ENCODE results near the gene EPS8L2. TPM values are rescaled to one million over a fixed set of nuclear protein-coding genes. Genes with fewer than 3 reads are reported as not detected.

EPS8L2 gene
- polyA plus RNA-seq, 3 donors = 128 to 189 (median 150) TPM

DNA sequence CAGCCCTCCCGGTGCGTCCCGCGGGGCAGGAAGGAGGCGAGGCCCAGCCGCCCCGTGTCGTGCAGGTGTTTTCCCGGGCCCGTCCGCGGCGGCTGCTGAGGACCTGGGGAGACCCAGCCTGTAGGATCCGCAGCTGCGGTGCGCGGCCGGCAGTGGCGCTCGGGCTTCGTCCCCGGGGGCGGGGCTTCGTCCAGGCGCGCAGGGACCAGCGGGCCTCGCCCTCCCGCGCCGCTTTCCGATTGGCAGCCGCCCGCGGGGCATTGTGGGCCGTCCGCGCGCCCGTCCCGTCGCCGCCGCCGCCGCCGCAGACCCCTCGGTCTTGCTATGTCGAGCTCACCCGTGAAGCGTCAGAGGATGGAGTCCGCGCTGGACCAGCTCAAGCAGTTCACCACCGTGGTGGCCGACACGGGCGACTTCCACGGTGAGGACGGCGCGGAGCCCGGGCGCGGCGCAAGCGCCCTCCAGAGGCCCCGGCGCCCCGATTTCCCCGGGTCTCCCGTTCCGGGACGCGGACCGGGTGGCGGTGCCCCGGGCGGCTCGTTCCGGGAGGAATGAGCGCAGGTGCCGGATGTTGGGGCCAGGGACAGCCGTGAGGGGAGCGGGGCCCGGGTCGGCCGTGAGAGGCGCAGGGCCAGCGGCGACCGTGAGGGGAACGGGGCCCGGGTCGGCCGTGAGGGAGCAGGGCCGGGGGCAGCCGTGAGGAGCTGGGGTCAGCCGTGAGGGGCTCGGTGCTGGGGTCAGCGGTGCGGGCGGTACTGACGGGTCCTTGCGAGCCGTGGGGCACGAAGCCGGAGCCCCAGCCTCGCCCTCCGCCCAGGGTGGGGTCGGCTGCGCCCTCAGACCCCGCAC lies 41.4 kb downstream of the EPS8L2 start, which contains the start of gene TALDO1:
Gene TALDO1 (plus strand): TSS at position 307 of the 849 bp plus-strand sequence. CDS start 18 bp downstream, at position 325.
- DNase-seq = peak; percentile 90

DNA sequence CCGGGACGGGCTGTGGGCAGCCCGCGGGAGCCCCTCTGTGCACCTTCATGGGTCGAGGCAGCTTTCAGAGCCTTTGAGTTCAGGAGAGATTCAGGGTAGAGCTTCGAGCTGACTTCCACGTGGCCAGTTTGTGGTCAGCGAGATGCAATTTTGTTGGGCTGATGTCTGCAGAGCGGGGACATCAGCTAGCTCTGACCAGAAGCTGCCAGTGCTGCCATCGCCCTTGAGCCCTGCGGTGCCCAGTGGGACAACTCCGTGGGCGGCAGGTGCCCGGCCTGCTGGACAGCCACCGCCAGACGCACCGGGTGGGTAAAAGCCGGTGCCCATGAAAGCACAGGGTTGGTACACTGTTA lies 42.0 kb downstream of the EPS8L2 start:
- DNase-seq = no peak

DNA sequence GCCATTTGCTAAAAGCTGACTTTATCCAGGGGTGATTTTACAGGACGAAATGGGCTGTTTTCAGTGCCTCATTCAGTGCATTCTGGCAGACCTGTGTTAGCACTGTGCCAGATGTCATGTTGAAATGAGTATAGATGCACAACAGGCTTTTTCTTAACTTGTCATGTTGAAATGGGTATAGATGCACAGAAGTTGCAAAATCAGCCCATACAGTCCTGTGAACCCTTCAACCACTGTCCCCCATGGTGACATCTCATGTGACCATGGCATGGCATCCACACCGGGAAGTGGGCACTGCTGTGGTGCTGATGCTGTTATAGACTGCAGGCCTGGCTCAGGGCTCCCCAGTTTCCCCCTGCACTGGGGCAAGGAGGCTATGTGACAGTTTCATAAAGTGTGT lies 43.7 kb downstream of the EPS8L2 start:
- no peak for DNase-seq

DNA sequence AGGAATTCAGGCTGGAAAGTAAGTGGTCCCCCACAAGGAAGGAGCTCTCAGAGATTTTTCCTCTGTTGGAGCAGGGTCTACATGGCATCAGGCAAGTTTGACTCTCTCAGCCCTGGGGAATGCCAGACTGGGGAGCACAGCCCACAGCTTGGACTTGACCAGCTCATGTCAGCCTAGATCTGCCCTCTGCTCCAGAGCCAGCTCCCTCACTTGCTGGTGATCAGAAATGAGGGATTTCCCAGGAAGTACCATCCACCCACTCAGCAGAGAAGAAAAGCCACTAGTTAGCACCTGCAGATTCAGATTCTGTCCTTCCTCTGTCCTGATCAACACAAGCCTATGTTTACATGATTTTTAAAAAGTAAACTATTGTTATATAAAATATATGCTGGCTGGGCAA lies 54.2 kb downstream of the EPS8L2 start:
- DNase-seq = no peak

DNA sequence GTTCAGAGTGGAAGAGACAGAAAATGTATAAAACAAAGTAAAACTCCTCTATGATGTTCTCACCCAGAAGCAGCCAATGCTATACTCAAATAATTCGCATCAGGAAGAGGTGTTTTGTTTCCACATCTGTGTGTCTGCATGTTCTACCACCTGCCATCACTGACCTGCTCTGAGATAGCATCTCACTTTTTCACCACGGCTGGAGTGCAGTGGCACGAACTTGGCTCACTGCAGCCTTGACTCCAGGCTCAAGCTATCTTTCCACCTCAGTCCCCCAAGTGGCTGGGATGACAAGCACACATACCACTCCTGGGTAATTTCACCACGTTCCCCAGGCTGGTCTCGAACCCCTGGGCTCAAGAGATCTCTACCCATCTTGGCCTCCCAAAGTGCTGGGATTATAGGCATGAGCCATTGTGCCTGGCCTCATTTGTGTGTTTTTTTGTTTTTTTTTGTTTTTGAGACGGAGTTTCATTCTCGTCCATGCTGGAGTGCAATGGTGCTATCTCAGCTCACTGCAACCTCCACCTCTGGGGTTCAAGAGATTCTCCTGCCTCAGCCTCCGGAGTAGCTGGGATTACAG lies 55.6 kb downstream of the EPS8L2 start:
- DNase-seq = no peak

DNA sequence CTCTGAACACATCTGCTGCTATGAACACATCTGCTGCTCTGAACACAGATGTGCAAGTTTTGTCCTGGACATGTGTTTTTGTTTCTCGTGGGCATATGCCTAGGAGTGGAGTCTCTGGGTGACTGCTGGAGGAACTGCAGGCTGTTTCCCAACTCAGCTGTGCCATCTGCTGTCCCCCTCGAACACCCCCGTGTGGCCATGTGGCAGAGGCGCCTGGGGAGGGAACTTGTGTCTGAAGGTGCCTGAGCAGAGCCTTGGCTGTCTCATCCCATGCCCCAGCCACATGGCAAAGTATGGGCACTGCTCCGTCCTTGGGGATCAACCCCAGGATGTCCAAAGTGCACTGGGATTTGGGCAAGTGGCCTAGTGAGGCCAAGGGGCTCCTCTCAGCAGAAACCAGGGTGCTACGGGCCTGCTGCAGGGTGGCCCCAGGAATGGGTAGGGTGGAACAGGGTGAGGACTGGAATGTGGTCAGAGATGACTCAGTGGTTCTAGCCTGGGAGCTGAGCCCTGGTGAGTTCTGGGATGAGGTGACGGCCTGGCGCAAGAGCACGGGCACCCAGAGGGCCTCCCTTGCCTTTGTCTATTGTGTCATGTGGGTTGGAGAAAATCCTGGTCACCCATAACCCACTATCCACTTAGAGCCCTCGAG lies 56.5 kb downstream of the EPS8L2 start:
- no peak for DNase-seq

DNA sequence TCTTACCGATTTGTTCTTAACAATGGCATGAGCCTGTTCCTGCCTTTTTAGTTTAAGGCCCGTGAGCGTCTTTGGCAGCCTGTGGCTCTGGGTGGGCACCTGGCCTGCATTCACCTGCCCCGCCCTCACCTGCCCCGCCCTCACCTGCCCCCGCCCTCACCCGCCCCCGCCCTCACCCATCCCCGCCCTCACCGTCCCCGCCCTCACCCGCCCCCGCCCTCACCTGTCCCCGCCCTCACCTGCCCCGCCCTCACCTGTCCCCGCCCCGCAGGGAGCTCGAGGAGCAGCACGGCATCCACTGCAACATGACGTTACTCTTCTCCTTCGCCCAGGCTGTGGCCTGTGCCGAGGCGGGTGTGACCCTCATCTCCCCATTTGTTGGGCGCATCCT lies 57.0 kb downstream of the EPS8L2 start:
- no peak for DNase-seq

DNA sequence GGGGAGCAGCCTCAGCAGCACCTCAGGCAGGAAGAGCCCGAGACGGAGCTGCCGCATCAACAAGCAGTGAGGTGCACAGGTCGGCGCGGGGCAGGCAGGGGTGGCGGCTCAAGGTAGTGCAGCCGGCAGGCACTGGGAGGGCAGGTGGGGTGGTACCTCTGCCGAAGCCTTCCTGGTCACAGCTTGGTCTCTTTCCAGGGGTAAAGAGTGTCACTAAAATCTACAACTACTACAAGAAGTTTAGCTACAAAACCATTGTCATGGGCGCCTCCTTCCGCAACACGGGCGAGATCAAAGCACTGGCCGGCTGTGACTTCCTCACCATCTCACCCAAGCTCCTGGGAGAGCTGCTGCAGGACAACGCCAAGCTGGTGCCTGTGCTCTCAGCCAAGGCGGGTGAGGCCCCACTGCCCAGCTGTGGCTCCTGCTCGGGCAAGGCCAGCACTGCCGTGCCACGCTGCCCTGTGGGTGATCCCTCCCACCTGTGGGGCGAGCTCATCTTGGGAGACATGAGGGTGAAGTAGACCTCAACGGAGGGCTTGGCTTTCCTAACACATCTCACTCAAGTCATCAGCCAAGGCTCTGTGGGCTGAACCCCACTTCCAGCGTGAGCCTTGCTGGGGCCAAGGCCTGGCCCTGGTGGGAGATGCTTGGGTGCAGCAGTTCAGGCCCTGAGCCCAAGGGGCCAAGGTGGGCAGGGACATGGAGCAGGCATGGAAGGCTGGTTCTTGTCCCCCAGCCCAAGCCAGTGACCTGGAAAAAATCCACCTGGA lies 57.7 kb downstream of the EPS8L2 start:
- DNase-seq = no peak

DNA sequence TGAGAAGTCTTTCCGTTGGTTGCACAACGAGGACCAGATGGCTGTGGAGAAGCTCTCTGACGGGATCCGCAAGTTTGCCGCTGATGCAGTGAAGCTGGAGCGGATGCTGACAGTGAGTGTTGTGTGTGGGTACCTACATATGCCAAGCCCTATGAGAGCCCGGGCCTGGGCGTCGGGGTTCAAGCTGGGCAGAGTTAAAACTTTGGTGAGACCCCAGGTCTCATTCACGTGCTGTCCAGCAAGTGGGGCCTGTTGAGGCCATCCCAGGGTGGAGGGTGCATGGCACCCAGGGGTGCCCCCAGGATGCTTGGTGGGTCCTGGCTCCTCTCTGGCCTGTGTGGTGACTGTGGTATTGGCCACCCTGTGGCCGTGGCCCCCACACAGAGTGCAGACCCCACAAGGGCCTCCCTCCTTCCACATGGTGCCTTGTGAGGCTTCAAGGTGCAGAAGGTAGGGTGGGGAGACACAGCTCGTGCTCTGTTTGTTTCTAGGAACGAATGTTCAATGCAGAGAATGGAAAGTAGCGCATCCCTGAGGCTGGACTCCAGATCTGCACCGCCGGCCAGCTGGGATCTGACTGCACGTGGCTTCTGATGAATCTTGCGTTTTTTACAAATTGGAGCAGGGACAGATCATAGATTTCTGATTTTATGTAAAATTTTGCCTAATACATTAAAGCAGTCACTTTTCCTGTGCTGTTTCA lies 58.4 kb downstream of the EPS8L2 start:
- no peak for DNase-seq

DNA sequence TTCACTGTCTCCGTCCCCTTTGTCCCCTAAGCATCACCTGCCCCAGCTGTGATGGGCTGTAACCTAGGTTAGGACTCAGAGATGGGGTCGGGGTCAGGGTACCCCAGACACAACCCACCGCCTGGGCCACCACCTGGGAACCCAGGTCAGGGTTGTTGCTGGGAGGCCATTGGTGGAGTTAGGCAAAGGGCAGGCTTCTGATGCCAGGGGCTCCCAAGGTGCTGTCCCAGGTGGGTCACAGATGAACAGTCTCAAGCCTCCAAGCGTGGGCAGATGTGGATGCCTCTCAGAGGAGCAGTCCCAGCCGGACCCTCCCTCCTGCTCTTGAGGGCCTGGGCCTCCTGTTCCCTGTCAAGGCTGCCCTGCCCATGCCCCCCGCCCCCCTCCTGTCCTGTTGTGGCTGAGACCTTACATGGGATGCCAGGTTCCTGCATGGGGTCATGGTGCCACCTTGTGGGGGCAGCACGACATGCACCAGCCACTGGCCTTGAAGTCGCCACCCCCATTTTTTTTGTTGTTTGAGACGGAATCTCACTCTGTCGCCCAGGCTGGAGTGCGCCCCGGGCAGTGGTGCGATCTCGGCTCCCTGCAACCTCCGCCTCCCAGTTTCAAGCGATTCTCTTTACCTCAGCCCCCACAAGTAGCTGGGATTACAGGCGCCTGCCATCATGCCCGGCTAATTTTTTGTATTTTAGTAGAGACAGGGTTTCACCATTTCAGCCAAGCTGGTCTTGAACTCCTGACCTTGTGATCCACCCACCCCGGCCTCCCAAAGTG lies 59.2 kb downstream of the EPS8L2 start:
- peak; percentile 46 for DNase-seq

DNA sequence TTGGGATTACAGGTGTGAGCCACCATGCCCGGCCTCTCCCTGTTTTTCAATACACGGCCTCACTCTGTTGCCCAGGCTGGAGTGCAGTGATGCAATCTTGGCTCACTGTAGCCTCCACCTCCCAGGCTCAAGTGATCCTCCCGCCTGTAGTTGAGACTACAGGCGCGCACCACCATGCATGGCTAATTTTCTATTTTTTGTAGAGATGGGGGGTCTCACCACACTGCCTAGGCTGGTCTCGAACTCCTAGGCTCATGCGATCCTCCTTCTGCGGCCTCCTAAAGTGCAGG lies 59.7 kb downstream of the EPS8L2 start:
- DNase-seq = no peak

DNA sequence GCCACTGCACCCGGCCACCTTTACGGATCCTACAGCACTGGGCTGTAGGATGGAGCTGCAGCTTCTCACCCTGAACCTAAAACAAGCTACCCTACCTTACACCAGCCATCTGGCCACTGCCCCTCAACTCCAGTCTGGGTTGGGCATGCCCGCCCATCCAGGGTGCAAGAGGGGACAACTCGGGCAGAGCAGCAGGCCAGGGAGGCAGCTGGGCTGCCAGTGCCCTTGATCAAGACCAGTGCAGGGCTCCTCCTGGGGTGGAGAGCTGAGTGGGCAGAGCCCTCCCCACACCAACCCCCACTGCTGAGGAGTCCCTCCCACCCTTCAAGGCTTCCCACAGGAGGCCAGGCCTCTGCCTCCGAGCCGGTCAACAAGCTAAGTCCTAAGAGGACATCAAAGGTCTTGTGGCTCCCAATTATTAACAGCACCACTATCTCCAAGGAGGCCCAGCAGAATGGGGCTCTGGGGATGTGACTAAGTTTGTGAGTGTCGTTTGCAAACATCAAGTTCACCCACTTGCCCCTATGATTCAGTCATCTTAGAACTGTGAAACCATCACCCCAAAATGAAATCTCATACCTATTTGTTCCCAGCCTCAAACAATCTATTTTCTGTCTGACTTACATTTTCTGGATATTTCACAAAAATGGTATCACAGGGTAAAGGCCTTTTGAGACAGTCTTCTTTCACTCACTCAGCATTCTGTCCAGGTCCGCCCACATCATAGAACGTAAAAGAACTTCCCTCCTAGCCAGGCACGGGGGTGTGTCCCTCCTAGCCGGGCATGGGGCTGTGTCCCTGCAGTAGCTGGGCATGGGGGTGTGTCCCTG lies 60.3 kb downstream of the EPS8L2 start:
- no peak for DNase-seq

DNA sequence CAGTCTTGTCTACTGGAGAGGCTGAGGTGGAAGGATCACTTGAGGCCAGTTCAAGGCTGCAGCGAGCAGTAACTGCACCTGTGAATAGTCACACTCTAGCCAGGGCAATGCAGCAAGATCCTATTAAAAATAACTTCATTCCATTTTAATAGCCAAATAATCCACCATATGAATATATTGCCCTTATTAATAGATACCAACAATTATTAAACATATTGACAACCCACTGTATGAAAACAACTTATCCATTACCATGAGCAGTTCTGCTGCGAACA lies 60.8 kb downstream of the EPS8L2 start:
- DNase-seq = no peak

DNA sequence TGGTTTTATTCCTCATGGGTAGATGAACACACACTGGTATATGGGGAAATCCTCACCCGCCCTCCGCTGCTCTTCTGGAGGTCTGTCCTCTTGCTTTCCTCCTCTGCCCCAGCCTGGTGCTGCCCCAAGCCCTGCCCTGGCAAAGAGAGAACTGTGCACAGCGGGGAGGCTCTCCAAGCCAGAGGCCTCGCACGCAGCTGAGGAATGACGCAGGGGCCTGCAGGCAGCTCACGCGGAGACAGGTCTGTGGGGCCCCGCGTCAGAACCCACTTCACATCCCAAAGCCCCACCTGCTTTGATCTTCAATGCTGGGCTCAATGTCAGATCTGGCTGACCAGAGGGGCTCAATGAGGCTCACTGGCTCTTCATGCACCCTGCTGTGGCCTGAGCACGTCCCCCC lies 61.2 kb downstream of the EPS8L2 start:
- DNase-seq = no peak

DNA sequence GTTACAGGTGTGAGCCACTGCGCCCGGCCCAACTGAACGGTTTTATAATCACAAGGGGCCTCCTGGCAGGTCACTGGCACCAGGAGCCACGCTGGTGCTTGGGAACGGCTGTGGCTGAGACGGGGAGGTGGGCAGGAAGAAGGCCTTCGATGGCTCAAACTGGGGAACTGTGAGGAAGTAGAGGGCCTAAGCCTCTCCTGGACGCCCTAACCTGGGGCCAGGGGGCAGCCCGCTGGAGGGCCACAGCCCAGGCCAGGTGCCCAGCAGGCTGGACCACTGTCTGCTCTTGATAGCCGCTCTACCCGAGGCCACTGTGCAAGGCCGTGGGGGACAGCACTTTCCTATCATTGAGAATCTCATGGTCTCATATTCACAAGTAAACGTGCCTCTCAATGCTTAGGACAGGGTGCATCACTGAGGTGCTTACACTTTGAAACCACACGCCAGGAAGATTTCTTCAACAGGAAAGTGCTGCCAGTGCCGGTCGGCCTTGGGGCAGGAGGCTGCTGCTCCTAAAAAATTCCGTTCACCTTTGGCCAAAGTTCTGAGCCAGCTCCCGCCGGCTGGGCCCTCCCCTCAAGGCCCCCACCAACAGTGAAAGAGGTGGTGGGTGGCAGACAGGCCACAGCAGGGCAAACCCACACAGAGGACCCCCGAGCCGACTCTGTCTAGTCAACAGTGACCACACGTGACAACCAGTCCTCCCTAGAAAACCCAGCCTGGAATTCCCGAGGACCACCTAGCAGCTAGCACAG lies 64.0 kb downstream of the EPS8L2 start:
- DNase-seq = no peak

DNA sequence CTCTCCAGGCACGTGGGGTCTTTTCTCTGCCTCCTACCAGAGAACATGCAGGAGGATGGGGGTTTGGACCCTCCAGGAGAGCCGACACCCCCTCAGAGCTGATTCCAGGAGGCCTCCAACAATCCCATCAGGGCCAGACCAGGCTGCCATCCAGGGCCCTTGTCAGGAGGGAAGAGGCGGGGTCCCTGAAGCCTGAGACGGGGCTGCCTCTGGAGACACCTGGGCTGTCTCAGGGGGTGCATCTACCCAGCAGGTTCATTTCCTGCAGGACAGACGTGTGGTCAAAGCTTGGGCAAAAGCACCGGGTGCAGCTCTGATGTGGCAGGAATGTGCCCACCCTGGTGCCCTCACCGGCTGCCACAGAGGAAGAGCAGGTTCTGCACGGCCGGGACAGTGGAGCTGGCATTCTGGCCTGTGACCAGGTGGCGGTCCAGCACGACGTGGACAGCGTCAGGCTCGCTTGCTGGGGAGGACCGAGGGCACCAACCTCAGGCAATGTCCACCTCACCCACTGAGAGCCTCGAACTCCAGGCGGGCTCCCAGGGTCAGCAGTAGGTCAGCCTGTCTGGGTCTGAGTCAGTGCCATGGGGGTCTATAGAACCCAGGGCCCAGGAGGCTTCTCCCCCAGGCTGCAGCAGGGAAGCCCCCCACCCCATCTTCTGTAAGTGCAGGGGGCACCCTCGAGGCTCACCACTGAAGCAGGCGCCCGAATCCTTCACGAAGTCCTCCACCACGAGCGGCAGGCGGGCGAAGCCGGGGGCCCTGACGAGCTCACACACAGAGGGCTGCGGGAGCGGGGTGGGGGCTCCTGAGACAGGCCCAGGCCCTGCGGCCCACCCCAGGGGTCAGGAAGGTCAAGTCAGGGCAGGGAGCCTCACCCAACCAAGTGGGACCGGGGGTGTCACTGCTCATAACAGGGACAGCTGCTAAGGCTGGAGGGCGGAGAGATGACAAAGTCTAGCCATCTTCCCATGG lies 64.9 kb downstream of the EPS8L2 start:
- DNase-seq = no peak

DNA sequence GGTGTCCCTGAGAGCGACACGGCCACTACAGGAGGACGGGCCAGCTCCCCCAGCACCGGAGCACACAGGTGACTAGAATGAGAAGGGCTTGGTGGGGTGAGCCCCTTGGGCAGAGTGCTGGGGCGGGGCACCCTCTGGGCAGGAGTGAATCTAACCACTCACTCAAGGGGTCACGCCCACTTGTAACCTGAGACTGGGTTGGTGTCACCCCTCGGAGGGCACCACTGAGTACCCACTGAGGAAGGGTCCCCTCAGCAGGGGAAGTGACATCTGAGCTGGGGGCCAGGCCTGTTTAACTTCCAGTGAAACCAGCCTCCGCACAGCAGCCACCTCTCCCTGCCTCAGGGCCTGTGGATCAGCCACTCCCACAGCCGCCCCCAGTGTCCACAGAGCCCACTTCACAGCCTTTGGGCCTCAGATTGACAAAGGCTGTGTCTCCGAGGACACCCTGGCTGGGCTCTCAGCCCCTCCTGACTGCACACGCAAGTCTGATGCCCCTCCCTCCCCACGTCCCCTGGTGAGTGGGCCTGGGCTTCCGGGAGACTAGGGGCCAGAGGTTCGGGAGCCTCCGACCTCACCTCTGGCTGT lies 65.7 kb downstream of the EPS8L2 start:
- DNase-seq = no peak

Measured in renal pelvis (tissue), 4 donors.